RKO (cell line): Measurements from ENCODE around the gene ADA.

Source experiments
- DNase-seq: peaks from one replicate; pipeline ENCODE4 v3.0.0-alpha.2; 2016; ENCODE audit warnings: low spot score

The ADA gene

DNA sequence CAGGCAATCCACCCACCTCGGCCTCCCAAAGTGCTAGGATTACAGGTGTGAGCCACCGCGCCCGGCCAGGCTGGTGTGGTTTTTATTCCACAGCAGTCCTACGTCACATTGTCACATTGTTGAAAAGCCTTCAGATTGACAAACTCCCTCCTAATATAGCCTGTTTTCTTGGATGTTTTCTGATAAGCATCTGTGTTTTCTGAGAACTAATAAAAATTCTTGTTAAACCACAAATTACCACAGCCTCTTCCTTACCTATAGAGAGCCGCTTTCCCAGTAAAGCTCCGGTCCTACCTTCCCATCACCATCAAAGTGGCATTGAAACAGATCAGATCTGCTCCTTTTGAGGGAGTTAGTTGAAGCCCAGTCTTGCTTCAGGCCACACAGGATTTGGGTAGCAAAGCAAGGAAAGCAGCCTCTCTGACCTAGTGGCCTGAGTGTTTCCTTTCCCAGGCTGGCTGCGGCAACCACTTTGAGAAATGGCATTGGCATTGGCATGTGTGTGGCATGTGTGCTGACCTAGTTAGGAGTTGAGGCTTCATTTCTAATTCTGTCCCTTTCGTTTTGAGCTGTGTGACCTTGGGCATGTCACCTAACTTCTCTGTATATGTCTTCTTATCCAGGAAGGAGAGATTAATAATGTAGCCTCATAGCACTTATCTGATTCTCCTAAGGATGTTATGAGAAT is 70.8 kb downstream of the ADA start:
- DNase-seq: no peak

DNA sequence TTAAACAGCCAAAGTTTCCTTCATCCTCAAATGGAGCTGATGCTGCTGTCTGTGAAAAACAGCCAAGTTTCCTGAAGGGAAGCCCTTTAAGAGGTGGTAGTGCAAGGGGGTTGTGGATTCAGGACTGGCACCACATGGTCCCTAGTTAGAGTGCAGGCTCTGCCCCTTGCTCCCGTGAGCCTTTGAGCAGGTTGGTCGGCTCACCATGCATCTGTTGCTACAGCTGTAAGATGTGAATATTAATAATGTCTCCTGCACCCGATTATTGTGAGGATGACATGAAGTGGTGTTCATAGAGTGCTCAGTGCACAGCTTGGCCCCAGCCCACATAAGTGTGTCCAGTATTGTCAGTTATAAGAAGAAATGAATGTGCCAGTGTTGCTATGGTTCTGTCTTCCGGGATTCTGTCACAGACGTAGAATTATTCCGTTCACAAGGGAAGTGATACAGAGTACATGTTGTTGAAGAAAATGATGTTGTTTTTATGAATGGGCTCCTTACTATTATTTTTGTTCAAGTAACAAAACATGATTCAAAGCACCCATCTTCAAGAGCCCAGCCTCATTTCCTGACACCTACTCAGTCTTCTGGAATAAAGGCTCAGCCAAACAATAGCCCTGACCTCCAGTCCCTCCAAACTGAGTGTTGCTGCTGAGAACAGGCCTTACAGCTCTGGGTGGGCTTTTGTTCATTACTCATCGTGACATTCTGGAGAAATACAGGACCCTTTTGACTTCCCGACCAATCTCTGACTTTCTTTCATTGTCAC is 72.0 kb downstream of the ADA start:
- no peak for DNase-seq

DNA sequence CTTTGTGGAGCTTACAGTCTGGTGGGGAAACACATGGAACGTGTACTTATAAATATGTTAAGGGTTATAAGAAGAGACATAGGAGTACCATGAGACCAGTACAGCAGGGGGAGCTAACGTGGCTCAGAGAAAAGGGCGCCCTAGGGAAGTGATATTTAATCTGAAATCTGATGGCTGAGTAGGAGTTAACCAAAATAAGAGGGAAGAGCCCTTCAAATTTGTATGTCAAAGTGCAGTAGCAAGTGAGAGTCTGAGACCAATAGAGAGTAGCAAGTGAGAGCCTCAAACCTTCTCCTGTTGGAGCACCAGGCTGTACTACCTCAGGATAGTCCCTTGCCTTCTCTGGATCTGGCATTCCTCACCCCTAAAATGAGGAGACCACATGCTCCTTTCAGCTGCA is 75.2 kb downstream of the ADA start:
- DNase-seq: peak; percentile 41

DNA sequence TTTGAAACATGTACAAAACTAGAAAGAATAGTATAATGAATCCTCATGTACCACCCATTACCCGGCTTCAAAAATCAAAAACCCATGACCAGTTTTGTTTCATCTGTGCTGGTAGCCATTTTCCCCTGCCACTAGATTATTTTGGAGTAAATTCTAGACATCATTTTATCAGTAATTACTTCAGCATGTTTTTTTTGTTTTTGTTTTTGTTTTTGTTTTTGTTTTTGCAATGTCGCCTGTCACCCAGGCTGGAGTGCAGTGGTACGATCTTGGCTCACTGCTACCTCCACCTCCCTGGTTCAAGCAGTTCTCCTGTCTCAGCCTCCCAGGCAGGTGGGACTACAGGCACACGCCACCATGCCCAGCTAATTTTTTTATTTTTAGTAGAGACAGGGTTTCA is 77.1 kb downstream of the ADA start:
- no peak for DNase-seq

DNA sequence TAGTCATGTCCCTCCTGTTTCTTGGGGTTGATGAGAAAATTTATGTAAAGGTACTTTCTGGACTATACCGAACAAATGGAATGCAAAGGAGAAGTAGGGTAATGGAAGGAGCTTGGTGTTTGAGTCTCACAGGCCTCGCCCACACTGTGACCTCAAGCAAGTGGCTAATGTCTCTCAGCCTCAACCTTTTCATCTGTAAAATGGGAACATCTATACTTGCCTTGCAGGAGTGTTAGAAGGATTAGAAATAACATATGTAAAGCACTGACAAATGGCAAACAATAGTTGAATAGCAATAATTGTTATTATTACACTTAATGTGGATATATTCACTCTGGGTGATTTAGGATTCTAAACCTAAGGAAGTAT is 78.0 kb downstream of the ADA start:
- DNase-seq: no peak

DNA sequence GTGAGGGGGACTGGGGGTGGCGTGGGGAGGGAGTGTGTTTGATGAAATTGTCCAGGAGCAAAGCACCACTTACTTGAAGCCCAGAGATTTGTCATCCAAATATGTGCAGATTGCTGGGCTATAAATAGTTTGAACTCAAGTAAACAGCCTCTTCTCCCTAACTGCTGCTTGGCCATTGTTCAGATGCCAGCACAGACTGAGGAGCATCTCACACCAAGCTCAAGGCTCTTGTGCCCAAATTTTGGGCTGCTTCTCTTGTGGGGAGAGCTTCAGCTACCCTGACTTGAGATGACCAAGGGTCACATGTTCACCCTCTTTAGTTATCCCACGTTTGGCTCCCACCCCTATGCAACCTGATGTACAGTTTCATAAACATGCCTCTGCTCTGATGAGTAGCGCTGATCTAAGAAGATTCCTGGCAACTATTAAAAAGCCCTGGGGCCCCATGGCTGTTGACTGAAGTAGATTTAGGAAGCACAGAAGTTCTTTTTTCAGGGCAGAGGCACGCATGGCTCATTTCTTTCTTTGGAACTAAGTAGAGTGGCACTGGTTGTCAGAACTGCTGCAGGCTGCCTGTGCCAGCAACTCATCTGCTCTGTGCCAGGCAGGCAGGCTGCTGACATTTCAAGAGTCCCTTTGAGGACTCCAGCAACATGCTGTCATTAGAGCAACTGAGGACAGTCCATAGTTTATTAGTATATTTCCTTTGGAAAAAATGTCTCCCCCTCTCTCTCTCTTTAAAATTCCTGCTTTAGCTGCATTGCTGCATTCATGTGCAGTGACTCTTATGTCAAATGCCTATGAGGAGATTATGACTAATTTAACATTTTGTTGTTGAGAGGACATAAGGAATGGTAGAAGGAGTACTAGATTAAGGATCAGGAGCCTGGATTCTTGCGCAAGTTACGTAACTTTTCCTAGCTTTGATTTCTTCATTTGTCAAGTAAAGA is 78.7 kb downstream of the ADA start:
- DNase-seq: peak; percentile 89

DNA sequence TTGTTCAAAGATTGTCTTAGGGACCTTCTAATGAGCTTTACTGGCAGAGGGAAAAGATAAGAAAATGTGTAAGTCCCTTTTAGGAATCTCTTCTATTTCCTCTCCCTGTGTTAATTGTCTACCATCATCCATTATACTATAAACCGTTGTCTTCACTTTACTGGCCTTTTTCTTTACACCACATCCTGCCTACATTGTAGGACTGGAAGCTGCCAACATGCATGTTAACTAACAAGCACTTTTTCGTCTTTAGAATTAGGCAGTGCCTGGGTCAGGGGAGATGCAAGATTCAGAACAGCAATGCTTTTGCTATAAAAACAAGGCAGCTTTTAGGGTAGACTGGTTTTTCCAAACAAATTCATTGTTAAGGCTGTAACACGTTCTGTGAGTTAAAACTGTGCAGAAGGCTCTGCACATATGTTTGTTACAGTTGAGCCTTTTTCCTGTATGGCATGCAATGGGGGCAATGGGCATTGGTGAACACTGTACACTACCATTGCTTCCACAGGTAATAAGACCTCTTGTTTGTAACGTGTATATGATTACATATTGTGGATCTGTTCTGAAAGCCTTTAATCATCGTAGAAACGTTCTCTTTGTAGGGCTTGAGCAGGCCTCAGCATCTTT is 80.0 kb downstream of the ADA start:
- no peak for DNase-seq

DNA sequence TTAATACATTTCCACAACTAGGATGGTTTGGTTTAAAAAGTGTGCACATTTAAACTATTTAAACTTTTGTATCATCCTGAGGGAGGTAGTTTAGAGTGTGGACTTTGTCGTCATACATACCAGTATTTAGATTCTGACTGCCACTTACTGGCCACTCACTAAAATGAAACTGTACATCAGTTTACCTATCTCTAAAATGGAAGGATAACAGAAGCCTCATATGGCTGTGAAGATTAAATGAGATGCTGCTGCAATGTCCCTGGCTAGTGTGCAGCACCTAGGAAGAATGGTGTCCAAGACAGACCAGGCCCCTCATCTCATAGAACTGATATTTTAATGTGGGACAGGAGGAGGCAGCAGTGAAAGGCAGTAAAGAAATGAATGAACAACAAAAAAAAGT is 81.1 kb downstream of the ADA start:
- DNase-seq: no peak
